Right hindlimb (tissue), 1 donor: ENCODE measurements around the gene KPNB1.

Experiments used
- DNase-seq: peaks from one replicate; pipeline ENCODE4 v3.0.0-alpha.2; 2018

The KPNB1 gene

GRCh38 chr17:47649153-47649971 is at the start of gene KPNB1:
KPNB1 (plus strand) TSS chr17:47649919; CDS start chr17:47650245, 326 bp downstream.
- peak; percentile 100 for DNase-seq

- no peak for DNase-seq
Observed at GRCh38 chr17:47603830-47604597, 45.7 kb upstream of the KPNB1 start.

DNA sequence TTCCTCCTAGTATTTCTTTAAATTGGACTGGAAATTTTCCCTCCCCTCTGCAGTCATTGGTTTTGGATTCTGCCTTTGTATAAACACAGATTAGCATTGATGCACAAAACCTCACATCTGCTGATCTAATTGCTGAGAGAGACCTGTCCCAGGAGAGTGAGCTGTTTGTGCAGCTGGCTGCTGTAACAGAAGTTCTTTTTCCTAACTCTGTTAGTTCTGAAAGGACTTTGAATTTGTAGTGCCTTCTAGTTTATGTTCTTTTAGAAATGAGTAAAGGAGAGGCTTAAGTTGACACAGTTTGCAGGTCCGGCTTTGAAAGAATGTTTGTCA is 45.2 kb upstream of the KPNB1 start:
- peak; percentile 73 for DNase-seq

DNA sequence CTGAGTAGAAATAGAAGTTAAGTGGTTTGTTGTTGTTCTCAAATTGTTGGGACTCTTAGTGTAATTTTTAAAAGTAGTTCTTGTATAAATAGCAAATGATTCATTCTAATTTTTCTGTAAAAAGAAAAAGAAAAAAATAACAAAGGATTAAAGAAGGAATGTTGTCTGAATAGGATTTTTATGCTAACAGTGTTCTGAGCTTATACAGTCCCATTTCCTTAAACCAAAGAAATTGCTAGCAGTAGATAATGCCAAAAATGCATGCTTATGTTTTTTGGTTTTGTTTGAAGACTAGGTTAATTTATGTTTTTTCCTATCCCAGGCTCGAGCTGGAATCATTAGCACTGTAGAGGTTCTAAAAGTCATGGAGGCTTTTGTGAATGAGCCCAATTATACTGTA is 44.7 kb upstream of the KPNB1 start:
- no peak for DNase-seq

- DNase-seq = no peak
Observed at GRCh38 chr17:47607481-47607880, 42.2 kb upstream of the KPNB1 start.

DNA sequence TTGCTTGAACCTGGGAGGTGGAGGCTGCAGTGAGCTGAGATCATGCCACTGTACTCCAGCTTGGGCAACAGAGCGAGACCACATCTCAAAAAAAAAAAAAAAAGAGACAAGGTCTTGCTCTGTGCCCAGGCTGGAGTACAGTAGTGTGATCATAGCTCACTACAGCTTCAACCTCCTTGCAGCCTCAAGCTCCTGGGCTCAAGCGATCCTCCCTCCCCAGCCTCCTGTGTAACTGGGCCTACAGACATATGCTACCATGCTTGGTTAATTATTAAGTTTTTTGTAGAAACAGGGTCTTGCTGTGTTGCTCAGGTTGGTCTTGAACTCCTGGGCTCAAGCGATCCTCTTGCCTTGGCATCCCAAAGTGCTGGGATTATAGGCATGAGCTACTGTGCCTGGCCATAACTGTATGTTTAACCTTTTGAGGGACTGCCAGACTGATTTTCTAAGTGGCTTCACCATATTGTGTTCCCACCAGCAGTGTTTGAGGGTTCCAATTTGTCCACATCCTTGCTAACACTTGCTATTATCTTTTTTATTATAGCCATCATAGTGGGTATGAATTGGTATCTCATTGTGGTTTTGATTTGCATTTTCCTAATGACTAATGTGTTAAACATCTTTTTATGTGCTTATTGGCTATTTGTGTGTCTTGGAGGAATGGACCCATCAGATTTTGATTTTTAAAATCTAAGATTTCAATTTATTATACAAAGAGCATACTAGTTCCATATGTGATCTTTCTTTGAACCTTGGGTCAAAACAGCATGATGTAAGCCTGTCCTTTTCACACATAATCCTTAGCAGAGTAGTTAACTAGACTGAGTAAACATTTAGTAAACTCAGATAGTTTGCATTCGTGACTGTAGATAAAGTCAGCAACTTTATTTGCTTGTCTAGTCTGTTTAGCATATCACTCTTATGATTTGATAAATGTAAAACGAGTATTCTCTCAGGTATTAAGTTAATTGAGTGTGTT is 38.1 kb upstream of the KPNB1 start:
- DNase-seq = no peak

DNA sequence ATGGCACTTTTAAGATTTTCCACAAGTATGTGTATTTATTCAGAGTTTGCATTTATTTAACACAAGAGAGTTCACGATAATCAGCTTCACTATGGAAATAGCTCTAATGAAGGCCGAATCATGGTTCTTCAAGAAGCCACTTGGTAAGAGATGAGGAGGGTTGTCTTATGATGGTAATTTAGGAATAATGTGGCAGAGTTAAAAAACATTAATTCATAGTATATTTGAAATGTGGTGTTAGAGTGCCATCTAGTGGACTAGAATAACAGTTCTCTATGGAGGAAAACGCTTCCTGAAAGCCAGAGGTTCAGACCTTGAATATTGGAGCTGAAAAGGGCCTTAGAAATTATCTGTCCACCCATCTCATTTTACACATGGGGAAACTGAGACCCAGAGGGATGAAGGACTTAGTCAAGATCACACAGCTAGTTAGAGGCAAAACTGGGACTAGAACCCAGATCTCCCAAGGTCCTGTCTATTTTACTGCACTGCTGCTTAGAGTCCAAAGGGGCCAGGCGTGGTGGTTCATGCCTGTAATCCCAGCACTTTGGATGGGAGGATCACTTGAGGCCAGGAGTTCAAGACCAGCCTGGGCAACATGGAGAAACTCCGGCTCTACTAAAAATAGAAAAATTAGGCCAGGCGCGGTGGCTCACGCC is 33.8 kb upstream of the KPNB1 start:
- no peak for DNase-seq

DNA sequence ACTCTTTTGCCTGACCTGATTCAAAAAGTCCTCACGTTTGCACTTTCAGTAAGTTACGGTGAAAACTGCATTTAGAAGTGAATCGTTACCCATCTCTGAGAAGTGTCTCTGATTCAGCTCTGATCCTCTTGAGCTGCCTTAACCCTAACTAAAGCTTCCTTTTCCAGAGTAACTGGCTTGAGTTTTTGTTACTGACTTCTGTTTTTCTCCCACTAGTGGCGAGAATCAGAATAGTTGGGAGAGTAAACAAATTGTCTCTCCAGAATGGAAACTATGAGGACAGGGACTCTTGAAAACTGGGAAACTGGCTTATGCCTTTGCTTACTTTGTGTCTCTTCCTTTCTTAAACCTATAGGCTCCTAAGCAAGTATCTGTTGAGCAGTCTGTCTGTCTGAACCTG is 31.3 kb upstream of the KPNB1 start:
- no peak for DNase-seq

- no peak for DNase-seq
Observed at GRCh38 chr17:47620503-47621245, 29.0 kb upstream of the KPNB1 start.

GRCh38 chr17:47621293-47622179 is 28.2 kb upstream of the KPNB1 start:
- peak; percentile 26 for DNase-seq

GRCh38 chr17:47622180-47622549 is 27.6 kb upstream of the KPNB1 start:
- no peak for DNase-seq

GRCh38 chr17:47624727-47625068 is 25.0 kb upstream of the KPNB1 start:
- no peak for DNase-seq

- DNase-seq = no peak
Observed at GRCh38 chr17:47628014-47628566, 21.6 kb upstream of the KPNB1 start.

GRCh38 chr17:47629826-47630225 is 19.9 kb upstream of the KPNB1 start:
- DNase-seq = no peak

DNA sequence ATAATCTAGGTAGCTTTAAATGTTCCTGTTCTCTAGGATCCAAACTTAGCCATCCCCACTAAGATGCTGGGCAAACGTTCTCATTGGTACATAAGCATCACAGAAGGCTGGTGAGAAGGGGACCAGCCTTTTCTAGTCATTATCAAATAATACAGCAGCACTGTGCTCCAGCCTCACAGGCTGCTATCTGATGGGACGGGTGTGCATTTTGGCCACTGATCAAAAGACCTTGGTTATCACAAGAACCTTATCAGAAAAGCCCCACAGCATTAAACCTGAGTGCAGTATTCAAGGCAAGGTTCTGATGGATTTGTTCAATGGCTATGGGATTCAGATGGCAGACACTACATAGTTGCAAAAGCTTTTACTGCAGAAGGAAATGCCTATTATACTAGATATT is 19.1 kb upstream of the KPNB1 start:
- DNase-seq = no peak

- DNase-seq = no peak
Observed at GRCh38 chr17:47632991-47633390, 16.7 kb upstream of the KPNB1 start.

DNA sequence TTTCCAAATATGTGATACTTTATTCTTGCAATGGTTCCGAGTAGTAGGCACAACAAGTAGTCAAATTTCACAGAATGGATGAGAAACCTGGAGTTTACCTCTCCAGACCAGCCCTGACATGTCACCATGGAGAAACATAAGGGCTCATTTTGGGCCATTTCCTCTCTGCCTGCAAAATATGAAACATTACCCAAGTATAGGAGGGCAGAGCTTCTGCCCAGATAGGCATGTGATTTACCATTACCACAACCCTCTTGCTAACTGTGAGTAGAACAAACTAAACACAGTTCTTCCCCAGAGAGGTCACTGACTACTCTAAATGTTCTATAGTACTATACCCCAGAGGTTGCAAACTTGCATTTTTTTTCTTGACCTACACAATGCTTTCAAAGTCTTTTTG is 15.7 kb upstream of the KPNB1 start:
- no peak for DNase-seq

- no peak for DNase-seq
Observed at GRCh38 chr17:47634870-47635269, 14.8 kb upstream of the KPNB1 start.

DNA sequence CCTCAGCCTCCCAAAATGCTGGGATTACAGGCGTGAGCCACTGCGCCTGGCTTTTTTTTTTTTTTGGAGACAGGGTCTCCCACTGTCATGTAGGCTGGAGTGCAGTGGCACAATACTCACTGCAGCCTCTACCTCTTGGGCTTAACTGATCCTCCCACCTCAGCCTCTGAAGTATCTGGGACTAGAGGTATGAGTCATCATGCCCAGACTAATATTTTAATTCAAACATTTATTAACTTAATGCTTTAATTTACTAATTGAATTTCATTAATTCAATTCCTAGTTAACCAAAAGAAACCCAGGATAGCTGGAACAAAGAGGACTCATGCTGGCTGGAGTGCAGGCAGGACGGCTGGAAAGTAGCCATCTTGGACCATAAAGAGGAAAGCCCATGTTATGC is 14.0 kb upstream of the KPNB1 start:
- no peak for DNase-seq

DNA sequence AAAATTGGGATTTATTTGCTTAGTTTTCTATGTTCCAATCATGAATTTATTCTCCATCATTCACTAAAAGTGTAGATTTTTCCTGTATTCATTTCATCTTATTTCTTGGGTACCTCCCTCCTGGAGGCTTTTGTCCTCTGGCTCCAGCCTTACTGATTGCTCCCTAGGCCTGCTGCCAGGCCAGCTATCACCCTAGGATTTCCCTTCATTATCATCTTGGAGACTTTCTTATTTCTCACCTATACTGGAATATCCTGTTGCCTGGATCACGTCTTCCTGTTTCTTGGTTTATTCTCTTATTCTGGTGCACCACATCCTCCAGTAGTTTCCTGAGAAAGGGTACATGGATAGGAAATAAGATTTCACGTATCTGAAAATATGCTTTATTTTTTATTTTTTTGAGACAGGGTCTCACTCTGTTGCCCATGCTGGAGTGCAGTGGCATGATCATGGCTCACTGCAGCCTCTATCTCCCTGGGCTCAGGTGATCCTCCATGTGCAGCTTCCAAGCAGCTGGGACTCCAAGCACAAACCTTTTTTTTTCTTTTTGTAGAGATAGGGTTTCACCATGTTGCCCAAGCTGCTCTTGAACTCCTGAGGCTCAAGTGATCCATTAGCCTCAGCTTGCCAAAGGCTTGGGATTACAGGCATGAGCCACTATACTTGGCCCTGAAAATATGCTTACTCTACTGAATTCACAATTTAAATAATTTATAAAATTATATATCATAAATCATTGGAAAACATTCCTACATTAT is 13.3 kb upstream of the KPNB1 start:
- DNase-seq = no peak
